BLaER1 treated with 17β-estradiol and CSF1 and Interleukin-3, amounts not matched to agents 10 nM and 100 nM (cell line): ENCODE data around the gene P3H3.

Experiments
- H3K27ac ChIP-seq, 11 experiments: shearing (Covaris generic); formaldehyde crosslinking; 2 replicates each; pipeline ENCODE4 v1.8.1; 2022
- H3K27me3 ChIP-seq, 11 experiments: shearing (Covaris generic); formaldehyde crosslinking; 2 replicates each; pipeline ENCODE4 v1.8.1; 2022
- H3K36me3 ChIP-seq, 11 experiments: shearing (Covaris generic); formaldehyde crosslinking; 2 replicates each; pipeline ENCODE4 v1.8.1; 2022
- H3K4me1 ChIP-seq, 10 experiments: shearing (Covaris generic); formaldehyde crosslinking; 2 replicates each; pipeline ENCODE4 v1.8.1; 2022
- H3K4me2 ChIP-seq, 11 experiments: shearing (Covaris generic); formaldehyde crosslinking; 2 replicates each; pipeline ENCODE4 v1.8.1; 2022
- H3K4me3 ChIP-seq, 10 experiments: shearing (Covaris generic); formaldehyde crosslinking; 2 replicates each; pipeline ENCODE4 v1.8.1; 2022
- H3K9ac ChIP-seq, 11 experiments: shearing (Covaris generic); formaldehyde crosslinking; 2 replicates each; pipeline ENCODE4 v1.8.1; 2022
- H3K9me3 ChIP-seq, 11 experiments: shearing (Covaris generic); formaldehyde crosslinking; replicated peaks in 1 of 11; 2 replicates each; pipeline ENCODE4 v1.8.1; 2022
- H4K20me1 ChIP-seq, 11 experiments: shearing (Covaris generic); formaldehyde crosslinking; 2 replicates each; pipeline ENCODE4 v1.8.1; 2022
- Cebpa-rat ChIP-seq, 11 experiments: shearing (Covaris generic); IDR thresholded peaks; 2 replicates each; pipeline ENCODE4 v1.8.1; 2022

Gene P3H3

GRCh38 chr12:6831450-6831995 is 3.3 kb downstream of the P3H3 start:
- Histone ChIP-seq H3K36me3 (no peaks in the 10 kb centered on the region), H3K27me3 (peaks cover 67 to 89% (median 86%) of the 10 kb centered on the region in 11 experiments), H3K27ac (no peak overlapping the region), H3K9me3 (no peaks in the 10 kb centered on the region), H3K4me1 (peaks cover 18 to 34% (median 27%) of the 10 kb centered on the region in 10 experiments), H3K4me2 (no peak overlapping the region), H4K20me1 (peaks cover 0 to 50% (median 24%) of the 10 kb centered on the region in 11 experiments; a peak in 16 of 22 replicates), H3K9ac (no peak overlapping the region), H3K4me3 (no peak overlapping the region)
- no peak for TF ChIP-seq Cebpa-rat (IDR thresholded peaks at IDR 0.05)

- H3K4me1 ChIP-seq, result peaks cover 17 to 28% (median 21%) of the 10 kb centered on the region in 10 experiments
- no peak overlapping the region for H3K4me2 ChIP-seq
- peaks cover 0 to 44% (median 22%) of the 10 kb centered on the region in 11 experiments; a peak in 16 of 22 replicates for H4K20me1 ChIP-seq
- H3K27me3 ChIP-seq, result peaks cover 61 to 85% (median 80%) of the 10 kb centered on the region in 11 experiments
- H3K36me3 ChIP-seq, result no peaks in the 10 kb centered on the region
- H3K27ac ChIP-seq, result no peak overlapping the region
- no peak for TF ChIP-seq Cebpa-rat (IDR thresholded peaks at IDR 0.05)
- H3K9ac ChIP-seq, result no peak overlapping the region
- H3K4me3 ChIP-seq, result no peak overlapping the region
- H3K9me3 ChIP-seq, result no peaks in the 10 kb centered on the region
Measured at GRCh38 chr12:6832125-6832524, 3.9 kb downstream of the P3H3 start.

GRCh38 chr12:6833189-6833890 is 5.1 kb downstream of the P3H3 start:
- H3K9ac ChIP-seq, result no peak overlapping the region
- no peaks in the 10 kb centered on the region for H3K36me3 ChIP-seq
- H3K27me3 ChIP-seq, result peaks cover 50 to 77% (median 68%) of the 10 kb centered on the region in 11 experiments

DNA sequence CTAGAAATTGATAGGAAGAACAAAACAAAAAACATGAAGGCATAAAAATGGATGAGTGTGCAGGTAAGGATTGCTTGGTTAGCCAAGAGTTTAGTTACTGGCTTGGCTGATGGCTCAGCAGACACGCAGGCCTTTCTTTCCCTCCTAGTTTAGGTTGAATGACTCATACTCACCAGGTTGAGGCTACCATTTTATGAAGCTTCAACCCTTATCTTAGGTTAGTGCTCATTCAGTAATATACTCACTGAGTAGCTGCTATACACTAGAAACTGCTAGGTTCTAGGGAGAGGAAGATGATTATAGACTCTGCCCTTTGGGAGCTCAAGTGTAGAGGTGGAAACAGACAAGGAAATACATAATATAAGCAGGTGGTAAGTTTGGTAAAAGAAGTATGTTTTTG is 6.0 kb downstream of the P3H3 start:
- no peak for TF ChIP-seq Cebpa-rat (IDR thresholded peaks at IDR 0.05)
- H3K27ac ChIP-seq, result no peak overlapping the region
- no peaks in the 10 kb centered on the region for H3K36me3 ChIP-seq
- H3K4me2 ChIP-seq, result no peak overlapping the region
- no peak overlapping the region for H3K9ac ChIP-seq
- H3K4me1 ChIP-seq, result peaks cover 3 to 11% (median 5%) of the 10 kb centered on the region in 10 experiments
- no peak overlapping the region for H3K4me3 ChIP-seq
- H3K27me3 ChIP-seq, result peaks cover 41 to 77% (median 59%) of the 10 kb centered on the region in 11 experiments
- peaks cover 0 to 31% (median 13%) of the 10 kb centered on the region in 11 experiments; a peak in 13 of 22 replicates for H4K20me1 ChIP-seq
- H3K9me3 ChIP-seq, result no peaks in the 10 kb centered on the region

More at GRCh38 chr12:6833189-6833890, 5.1 kb downstream of the P3H3 start:
- H3K4me1 ChIP-seq, result peaks cover 12 to 18% (median 14%) of the 10 kb centered on the region in 10 experiments
- no peak overlapping the region for H3K4me2 ChIP-seq
- no peak for TF ChIP-seq Cebpa-rat (IDR thresholded peaks at IDR 0.05)
- no peak overlapping the region for H3K27ac ChIP-seq
- H4K20me1 ChIP-seq, result peaks cover 0 to 39% (median 22%) of the 10 kb centered on the region in 11 experiments; a peak in 16 of 22 replicates
- no peaks in the 10 kb centered on the region for H3K9me3 ChIP-seq
- H3K4me3 ChIP-seq, result no peak overlapping the region

DNA sequence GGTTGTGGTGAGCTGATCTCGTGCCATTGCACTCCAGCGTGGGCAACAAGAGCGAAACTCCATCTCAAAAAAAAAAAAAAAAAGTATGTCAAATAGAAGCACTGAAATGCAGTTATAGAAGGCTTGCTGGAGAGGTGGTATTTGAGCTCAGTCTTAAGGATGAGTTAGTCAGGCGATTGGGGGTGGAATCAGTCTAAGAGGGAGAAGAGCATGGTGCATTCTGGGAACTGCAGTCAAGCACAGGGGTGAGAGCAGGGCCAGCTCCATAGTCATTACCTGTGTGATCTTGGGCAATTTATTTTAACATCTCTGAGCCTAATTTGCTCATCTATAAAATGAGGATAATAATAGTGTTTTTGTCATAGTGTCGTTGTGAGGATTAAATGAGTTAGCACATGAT is 6.7 kb downstream of the P3H3 start:
- Histone ChIP-seq H3K4me1 (peaks cover 0 to 12% (median 5%) of the 10 kb centered on the region in 10 experiments; a peak in 8 of 20 replicates), H3K36me3 (no peaks in the 10 kb centered on the region), H3K27ac (no peak overlapping the region), H3K4me2 (no peak overlapping the region), H4K20me1 (peaks cover 0 to 24% (median 7%) of the 10 kb centered on the region in 11 experiments; a peak in 12 of 22 replicates), H3K27me3 (peaks cover 35 to 74% (median 53%) of the 10 kb centered on the region in 11 experiments), H3K9ac (no peak overlapping the region), H3K9me3 (no peaks in the 10 kb centered on the region), H3K4me3 (no peak overlapping the region)
- TF ChIP-seq Cebpa-rat (IDR thresholded peaks at IDR 0.05), result no peak

GRCh38 chr12:6836851-6837250 is 8.6 kb downstream of the P3H3 start:
- no peak for TF ChIP-seq Cebpa-rat (IDR thresholded peaks at IDR 0.05)
- Histone ChIP-seq H3K4me3 (no peak overlapping the region), H3K4me2 (no peak overlapping the region), H3K27ac (no peak overlapping the region), H3K27me3 (peaks cover 15 to 55% (median 33%) of the 10 kb centered on the region in 11 experiments), H3K36me3 (no peaks in the 10 kb centered on the region), H3K9me3 (no peaks in the 10 kb centered on the region), H4K20me1 (peaks cover 0 to 5% (median 0%) of the 10 kb centered on the region in 11 experiments; a peak in 4 of 22 replicates), H3K4me1 (peaks cover 0 to 16% (median 9%) of the 10 kb centered on the region in 10 experiments; a peak in 8 of 20 replicates), H3K9ac (no peak overlapping the region)

DNA sequence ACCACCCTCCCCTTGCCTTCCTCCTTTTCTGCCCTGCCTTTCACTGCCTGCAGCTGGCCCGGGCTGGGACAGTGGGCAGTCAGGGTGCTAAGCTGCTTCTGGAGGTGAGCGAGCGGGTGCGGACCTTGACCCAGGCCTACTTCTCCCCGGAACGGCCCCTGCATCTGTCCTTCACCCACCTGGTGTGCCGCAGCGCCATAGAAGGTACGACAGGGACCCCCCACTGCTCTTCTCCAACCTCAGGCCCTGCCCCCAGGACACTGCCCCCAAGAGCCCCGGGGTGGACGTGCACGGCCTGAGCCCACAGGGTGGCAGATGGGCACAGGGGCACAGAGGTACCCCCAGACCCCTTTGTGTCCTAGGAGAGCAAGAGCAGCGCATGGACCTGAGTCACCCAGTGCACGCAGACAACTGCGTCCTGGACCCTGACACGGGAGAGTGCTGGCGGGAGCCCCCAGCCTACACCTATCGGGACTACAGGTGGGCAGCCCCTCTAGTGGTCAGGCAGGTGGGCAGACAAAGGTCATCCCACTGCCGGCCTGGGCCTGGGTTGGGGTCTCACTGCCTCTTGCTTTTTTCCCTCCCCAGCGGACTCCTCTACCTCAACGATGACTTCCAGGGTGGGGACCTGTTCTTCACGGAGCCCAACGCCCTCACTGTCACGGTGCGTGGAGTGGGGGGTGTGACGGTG is 9.3 kb downstream of the P3H3 start:
- Histone ChIP-seq H3K9me3 (no peaks in the 10 kb centered on the region), H3K4me1 (peaks cover 0 to 16% (median 9%) of the 10 kb centered on the region in 10 experiments; a peak in 8 of 20 replicates), H3K27ac (no peak overlapping the region), H4K20me1 (no peaks in the 10 kb centered on the region; a peak in 1 of 22 replicates), H3K27me3 (peaks cover 9 to 48% (median 27%) of the 10 kb centered on the region in 11 experiments), H3K36me3 (no peaks in the 10 kb centered on the region), H3K4me2 (no peak overlapping the region), H3K9ac (no peak overlapping the region), H3K4me3 (no peak overlapping the region)
- TF ChIP-seq Cebpa-rat (IDR thresholded peaks at IDR 0.05), result no peak

GRCh38 chr12:6838854-6839253 is 10.6 kb downstream of the P3H3 start:
- no peak overlapping the region for H3K9ac ChIP-seq
- H3K27me3 ChIP-seq, result peaks cover under 1 to 35% (median 13%) of the 10 kb centered on the region in 11 experiments; a peak in 19 of 22 replicates
- no peak overlapping the region for H3K4me2 ChIP-seq
- H3K4me1 ChIP-seq, result peaks cover 0 to 22% (median 9%) of the 10 kb centered on the region in 10 experiments; a peak in 8 of 20 replicates
- no peaks in the 10 kb centered on the region; a peak in 1 of 22 replicates for H4K20me1 ChIP-seq
- H3K36me3 ChIP-seq, result no peaks in the 10 kb centered on the region
- no peaks in the 10 kb centered on the region for H3K9me3 ChIP-seq
- no peak for TF ChIP-seq Cebpa-rat (IDR thresholded peaks at IDR 0.05)
- H3K27ac ChIP-seq, result no peak overlapping the region
- no peak overlapping the region for H3K4me3 ChIP-seq
